GDM1 (cell line): ENCODE data around the gene ARAP1.

Source experiments
- DNase-seq: peaks from one replicate; lab custom pipeline; 2025; lab: John Stamatoyannopoulos, UW

ARAP1 gene

GRCh38 chr11:72724851-72725723 lies 27.1 kb downstream of the ARAP1 start:
- peak; percentile 63 for DNase-seq

GRCh38 chr11:72724021-72724551 lies 28.1 kb downstream of the ARAP1 start:
- no peak for DNase-seq

GRCh38 chr11:72723508-72723907 lies 28.7 kb downstream of the ARAP1 start:
- no peak for DNase-seq

- peak; percentile 87 for DNase-seq
These were observed 30.0 kb downstream of the ARAP1 start for GRCh38 chr11:72722050-72722748.

- DNase-seq = no peak
These were observed 30.5 kb downstream of the ARAP1 start for GRCh38 chr11:72721689-72722049.

- no peak for DNase-seq
These were observed 30.9 kb downstream of the ARAP1 start for GRCh38 chr11:72721276-72721675.

- no peak for DNase-seq
These were observed 31.4 kb downstream of the ARAP1 start for GRCh38 chr11:72720784-72721183.

GRCh38 chr11:72720047-72720446 lies 32.2 kb downstream of the ARAP1 start:
- DNase-seq = no peak

GRCh38 chr11:72719551-72719950 lies 32.7 kb downstream of the ARAP1 start:
- DNase-seq = no peak

GRCh38 chr11:72719144-72719543 lies 33.1 kb downstream of the ARAP1 start:
- DNase-seq = no peak

- no peak for DNase-seq
These were observed 34.1 kb downstream of the ARAP1 start for GRCh38 chr11:72718101-72718501.

GRCh38 chr11:72716788-72717435 lies 35.3 kb downstream of the ARAP1 start:
- DNase-seq = no peak

GRCh38 chr11:72716290-72716689 lies 35.9 kb downstream of the ARAP1 start:
- no peak for DNase-seq

- no peak for DNase-seq
These were observed 39.4 kb downstream of the ARAP1 start for GRCh38 chr11:72712841-72713240.

GRCh38 chr11:72712168-72712751 lies 39.9 kb downstream of the ARAP1 start:
- DNase-seq = no peak

- no peak for DNase-seq
These were observed 41.1 kb downstream of the ARAP1 start for GRCh38 chr11:72711141-72711540.

GRCh38 chr11:72710278-72710677 lies 41.9 kb downstream of the ARAP1 start:
- DNase-seq = no peak

- no peak for DNase-seq
These were observed 42.5 kb downstream of the ARAP1 start for GRCh38 chr11:72709478-72710238.

GRCh38 chr11:72707032-72707431 lies 45.2 kb downstream of the ARAP1 start:
- no peak for DNase-seq

- no peak for DNase-seq
These were observed 45.6 kb downstream of the ARAP1 start for GRCh38 chr11:72706579-72706978.
